ENCODE measurements around the gene RBM20. TPM values are rescaled to one million over a fixed set of nuclear protein-coding genes. Genes with fewer than 3 reads are reported as not detected.
A peak's percentile ranks its signal among the peaks of the same experiment; 100 is the strongest.

The RBM20 gene
- total and polyA plus RNA-seq, 10 of the 15 experiments (the other 5 are each of a cell fraction or from before 2014, with no cell fraction given), result 0.04 to 0.26 (median 0.15) TPM

- DNase-seq (ENCODE audit: low read depth, low spot score) (no peak), FAIRE-seq (no peak), ATAC-seq (no peak)
- Histone ChIP-seq H3K27me3 (replicated peaks in 1 of 2; ENCODE audit: control insufficient read depth in 2 of 2, insufficient read depth in 2 of 2, low read length in 1 of 2) (no peaks in the 10 kb centered on the region), H3K27ac (ENCODE audit: control insufficient read depth, insufficient read depth) (no peak overlapping the region), H3K36me3 (ENCODE audit: control insufficient read depth in 2 of 2, insufficient read depth in 2 of 2, low read length in 1 of 2) (no peaks in the 10 kb centered on the region), H3K4me2 (ENCODE audit: control insufficient read depth, insufficient read depth) (no peak overlapping the region), H3K9ac (ENCODE audit: control insufficient read depth, insufficient read depth, low read length) (no peak overlapping the region), H3K4me3 (no peak overlapping the region), H3K79me2 (ENCODE audit: control insufficient read depth, insufficient read depth, low read length) (no peaks in the 10 kb centered on the region), H3K4me1 (ENCODE audit: control insufficient read depth, insufficient read depth, low read length) (peaks cover 18% of the 10 kb centered on the region), H3K9me3 (replicated peaks; ENCODE audit: control insufficient read depth, insufficient read depth, low read length) (peaks cover 16% of the 10 kb centered on the region), H2AFZ (ENCODE audit: control insufficient read depth, low read depth, low read length) (no peak overlapping the region), H4K20me1 (ENCODE audit: control insufficient read depth, insufficient read depth) (no peaks in the 10 kb centered on the region)
- CTCF ChIA-PET, result interaction anchor here (1.4 kb wide), 1 partner anchor 15 kb away, joined by 4 read pairs; no protein-coding TSS in a partner anchor
- intact Hi-C loops (cut with micrococcal nuclease; ENCODE audit: unreplicated experiment), result no loop called here
- SMC1A ChIA-PET (ENCODE audit: uncharacterized antibody, unreplicated experiment), result interaction anchor here (0.7 to 1.9 kb wide), 3 partner anchors 49 to 1870 kb away, joined by 3 to 5 read pairs (median 3); no protein-coding TSS in a partner anchor
- 70% methylated on average over 4 of the region's 4 CpGs for WGBS (ENCODE audit: insufficient coverage, insufficient replicate concordance, low lambda C conversion rate, missing lambda C conversion rate)
- TF ChIP-seq JUNB (IDR thresholded peaks at IDR 0.05), result peak; percentile 73
- TF ChIP-seq CREB1 (IDR thresholded peaks at IDR 0.05; ENCODE audit: low read depth), result no peak
- TF ChIP-seq EED (IDR thresholded peaks at IDR 0.05; ENCODE audit: low read depth), result peak; percentile 32; the same call in 1 of the 2 replicates
- peak; percentile 78; the same call in 1 of the 2 replicates for TF ChIP-seq RUNX3 (IDR thresholded peaks at IDR 0.05; ENCODE audit: low read length)
- TF ChIP-seq FOXM1 (IDR thresholded peaks at IDR 0.05; ENCODE audit: low read depth, low read length), result 0 out of 2 replicates have a peak, but pooled peaks have one; percentile 34
- POLR2A ChIA-PET, result interaction anchor here (0.7 kb wide), 1 partner anchor 82 kb away, joined by 3 read pairs; no protein-coding TSS in a partner anchor
- BruUV-seq (replicated peaks), result no TSS peak
- in situ Hi-C loops (cut with MboI), result no loop called here
- RAD21 ChIA-PET (ENCODE audit: unreplicated experiment), result no interaction called here
Measured at GRCh38 chr10:110753462-110753861, 109.3 kb downstream of the RBM20 start.

- H3K4me1 ChIP-seq (ENCODE audit: control insufficient read depth, insufficient read depth, low read length), result peaks cover 14% of the 10 kb centered on the region
- 60% methylated on average over 3 of the region's 3 CpGs for WGBS (ENCODE audit: insufficient coverage, insufficient replicate concordance, low lambda C conversion rate, missing lambda C conversion rate)
- in situ Hi-C loops (cut with MboI) (no loop called here), intact Hi-C loops (cut with micrococcal nuclease; ENCODE audit: unreplicated experiment) (no loop called here)
- RAD21 ChIA-PET (ENCODE audit: unreplicated experiment), result interaction anchor here (2.2 kb wide), 1 partner anchor 48 kb away, joined by 9 read pairs; no protein-coding TSS in a partner anchor
- H2AFZ ChIP-seq (ENCODE audit: control insufficient read depth, low read depth, low read length), result peak overlapping the region; percentile 54
- H4K20me1 ChIP-seq (ENCODE audit: control insufficient read depth, insufficient read depth), result no peaks in the 10 kb centered on the region
- no peak overlapping the region for H3K4me3 ChIP-seq
- CTCF ChIA-PET, result interaction anchor here (0.7 to 2.1 kb wide), 5 partner anchors 11 to 140 kb away, joined by 3 to 9 read pairs (median 3); no protein-coding TSS in a partner anchor
- FAIRE-seq (no peak), DNase-seq (ENCODE audit: low read depth, low spot score) (no peak), ATAC-seq (peak; percentile 58)
- BruUV-seq (replicated peaks), result no TSS peak
- H3K27ac ChIP-seq (ENCODE audit: control insufficient read depth, insufficient read depth), result no peak overlapping the region
- H3K79me2 ChIP-seq (ENCODE audit: control insufficient read depth, insufficient read depth, low read length), result no peaks in the 10 kb centered on the region
- H3K4me2 ChIP-seq (ENCODE audit: control insufficient read depth, insufficient read depth), result peak overlapping the region; percentile 13; the same call in 1 of the 2 replicates
- SMC1A ChIA-PET (ENCODE audit: uncharacterized antibody, unreplicated experiment), result interaction anchor here (1.3 to 2.9 kb wide), 7 partner anchors 8 to 128 kb away, joined by 3 to 8 read pairs (median 4); no protein-coding TSS in a partner anchor
- POLR2A ChIA-PET, result interaction anchor here (0.7 to 1.5 kb wide), 5 partner anchors 11 to 83 kb away, joined by 3 to 5 read pairs (median 3); no protein-coding TSS in a partner anchor
- H3K27me3 ChIP-seq (replicated peaks in 1 of 2; ENCODE audit: control insufficient read depth in 2 of 2, insufficient read depth in 2 of 2, low read length in 1 of 2), result no peaks in the 10 kb centered on the region
- H3K36me3 ChIP-seq (ENCODE audit: control insufficient read depth in 2 of 2, insufficient read depth in 2 of 2, low read length in 1 of 2), result no peaks in the 10 kb centered on the region
- no peak overlapping the region for H3K9ac ChIP-seq (ENCODE audit: control insufficient read depth, insufficient read depth, low read length)
- peaks cover 14% of the 10 kb centered on the region for H3K9me3 ChIP-seq (replicated peaks; ENCODE audit: control insufficient read depth, insufficient read depth, low read length)
- TF ChIP-seq ZNF207 (IDR thresholded peaks at IDR 0.05; ENCODE audit: borderline replicate concordance) (no peak), SUPT20H (IDR thresholded peaks at IDR 0.05; ENCODE audit: borderline replicate concordance, control insufficient read depth, low read depth, low read length) (no peak), MXI1 (IDR thresholded peaks at IDR 0.05; ENCODE audit: low read depth, low read length) (no peak), RAD21 (IDR thresholded peaks at IDR 0.05; ENCODE audit: insufficient read depth, low read depth, low read length) (no peak), HDGF (IDR thresholded peaks at IDR 0.05) (no peak), ATF3 (IDR thresholded peaks at IDR 0.05; ENCODE audit: borderline replicate concordance, extremely low read depth, low read depth, low read length) (no peak), JUNB (IDR thresholded peaks at IDR 0.05) (peak; percentile 61), HDAC2 (IDR thresholded peaks at IDR 0.05) (no peak), SREBF1 (IDR thresholded peaks at IDR 0.05; ENCODE audit: low read length) (no peak), GABPA (IDR thresholded peaks at IDR 0.05; ENCODE audit: low read depth) (0 out of 2 replicates have a peak, but pooled peaks have one; percentile 37), BRCA1 (IDR thresholded peaks at IDR 0.05; ENCODE audit: low read depth, low read length) (no peak), GATAD2B (conservative IDR thresholded peaks at IDR 0.05; ENCODE audit: low read depth) (no peak), RB1 (IDR thresholded peaks at IDR 0.05; ENCODE audit: borderline replicate concordance) (no peak)
Measured at GRCh38 chr10:110754375-110755105, 110.4 kb downstream of the RBM20 start.

Data from GM12878 (cell line).